HG03354 (cell line): ENCODE results near the gene PRKCE.
"Not testable (repeated sequence)": the region's sequence is repeated elsewhere in the genome, so short reads cannot be mapped to it uniquely, and the experiment has no call there.

Experiments
- ATAC-seq: cut with Tn5 transposase; IDR thresholded peaks from one replicate; pipeline ENCODE4 v1.9.1; 2021; ENCODE audit warnings: mild to moderate bottlenecking; ENCODE audit not compliant: unreplicated experiment, poor library complexity, severe bottlenecking

PRKCE gene

GRCh38 chr2:46198966-46199365, 547.5 kb downstream of the PRKCE start:
- no peak for ATAC-seq

GRCh38 chr2:46200100-46200690, 548.7 kb downstream of the PRKCE start:
- no peak for ATAC-seq

- ATAC-seq = no peak
Measured at GRCh38 chr2:46200861-46201605, 549.6 kb downstream of the PRKCE start.

- ATAC-seq = no peak
Measured at GRCh38 chr2:46202453-46202852, 551.0 kb downstream of the PRKCE start.

- ATAC-seq = no peak
Measured at GRCh38 chr2:46202987-46203386, 551.5 kb downstream of the PRKCE start.

GRCh38 chr2:46203636-46204035, 552.2 kb downstream of the PRKCE start:
- ATAC-seq = not testable (repeated sequence)

- ATAC-seq = no peak
Measured at GRCh38 chr2:46207591-46207990, 556.1 kb downstream of the PRKCE start.

- no peak for ATAC-seq
Measured at GRCh38 chr2:46208766-46209165, 557.3 kb downstream of the PRKCE start.

- ATAC-seq = no peak
Measured at GRCh38 chr2:46210063-46210462, 558.6 kb downstream of the PRKCE start.

GRCh38 chr2:46211461-46211860, 560.0 kb downstream of the PRKCE start:
- no peak for ATAC-seq

- ATAC-seq = no peak
Measured at GRCh38 chr2:46213906-46214305, 562.4 kb downstream of the PRKCE start.

- ATAC-seq = no peak
Measured at GRCh38 chr2:46216213-46216612, 564.7 kb downstream of the PRKCE start.

- ATAC-seq = not testable (repeated sequence)
Measured at GRCh38 chr2:46223514-46223913, 572.0 kb downstream of the PRKCE start.

- ATAC-seq = no peak
Measured at GRCh38 chr2:46225150-46225625, 573.7 kb downstream of the PRKCE start.

- ATAC-seq = no peak
Measured at GRCh38 chr2:46225730-46226129, 574.3 kb downstream of the PRKCE start.

- no peak for ATAC-seq
Measured at GRCh38 chr2:46226620-46227019, 575.1 kb downstream of the PRKCE start.

GRCh38 chr2:46227022-46227421, 575.5 kb downstream of the PRKCE start:
- ATAC-seq = no peak

GRCh38 chr2:46227674-46228289, 576.3 kb downstream of the PRKCE start:
- no peak for ATAC-seq

- peak; percentile 85 for ATAC-seq
Measured at GRCh38 chr2:46229134-46230063, 577.9 kb downstream of the PRKCE start.

- ATAC-seq = peak; percentile 68
Measured at GRCh38 chr2:46230115-46230571, 578.7 kb downstream of the PRKCE start.
